IPS-18a (cell line): ENCODE measurements around the gene PTCH1.
A peak's percentile ranks its signal among the peaks of the same experiment; 100 is the strongest.

ENCODE experiments used
- H3K27ac ChIP-seq: one replicate; pipeline ENCODE4 v1.5.1; 2013; ENCODE audit warnings: low read length
- H3K27me3 ChIP-seq: one replicate; pipeline ENCODE4 v1.6.1; 2013; ENCODE audit warnings: mild to moderate bottlenecking, low read length; ENCODE audit not compliant: control insufficient read depth, insufficient read depth
- H3K36me3 ChIP-seq: one replicate; pipeline ENCODE4 v1.6.1; 2013; ENCODE audit warnings: low read depth, low read length; ENCODE audit not compliant: control insufficient read depth
- H3K4me1 ChIP-seq: one replicate; pipeline ENCODE4 v1.6.1; 2013; ENCODE audit warnings: low read depth, low read length; ENCODE audit not compliant: control insufficient read depth
- H3K4me3 ChIP-seq: one replicate; pipeline ENCODE4 v1.5.1; 2013; ENCODE audit warnings: low read length
- H3K9ac ChIP-seq: one replicate; pipeline ENCODE4 v1.6.1; 2013; ENCODE audit warnings: mild to moderate bottlenecking, low read length, moderate library complexity
- H3K9me3 ChIP-seq: one replicate; pipeline ENCODE4 v1.6.1; 2013; ENCODE audit warnings: low read depth, low read length; ENCODE audit not compliant: control insufficient read depth

The PTCH1 gene

GRCh38 chr9:95477885-95478284, 38.9 kb downstream of the PTCH1 start:
- Histone ChIP-seq H3K9me3 (no peaks in the 10 kb centered on the region), H3K4me3 (no peak overlapping the region), H3K27ac (no peak overlapping the region), H3K36me3 (peaks cover 54% of the 10 kb centered on the region), H3K4me1 (peaks cover 45% of the 10 kb centered on the region), H3K9ac (no peak overlapping the region), H3K27me3 (no peaks in the 10 kb centered on the region)

GRCh38 chr9:95477441-95477840, 39.3 kb downstream of the PTCH1 start:
- Histone ChIP-seq H3K9me3 (no peaks in the 10 kb centered on the region), H3K4me3 (no peak overlapping the region), H3K4me1 (peaks cover 43% of the 10 kb centered on the region), H3K27ac (no peak overlapping the region), H3K27me3 (no peaks in the 10 kb centered on the region), H3K9ac (no peak overlapping the region), H3K36me3 (peaks cover 59% of the 10 kb centered on the region)

- Histone ChIP-seq H3K9me3 (no peaks in the 10 kb centered on the region), H3K4me1 (no peaks in the 10 kb centered on the region), H3K27me3 (no peaks in the 10 kb centered on the region), H3K4me3 (no peak overlapping the region), H3K27ac (no peak overlapping the region), H3K36me3 (peaks cover 72% of the 10 kb centered on the region), H3K9ac (no peak overlapping the region)
Observed at GRCh38 chr9:95468791-95469190, 48.0 kb downstream of the PTCH1 start.

GRCh38 chr9:95465115-95465514, 51.7 kb downstream of the PTCH1 start:
- no peak overlapping the region for H3K27ac ChIP-seq

GRCh38 chr9:95463148-95464060, 53.4 kb downstream of the PTCH1 start:
- H3K27ac ChIP-seq = no peak overlapping the region
- H3K27me3 ChIP-seq = no peaks in the 10 kb centered on the region
- H3K4me1 ChIP-seq = peaks cover 14% of the 10 kb centered on the region
- no peaks in the 10 kb centered on the region for H3K9me3 ChIP-seq
- H3K4me3 ChIP-seq = no peak overlapping the region
- H3K36me3 ChIP-seq = peaks cover 59% of the 10 kb centered on the region
- H3K9ac ChIP-seq = no peak overlapping the region

More at GRCh38 chr9:95465115-95465514, 51.7 kb downstream of the PTCH1 start:
- no peaks in the 10 kb centered on the region for H3K27me3 ChIP-seq
- H3K4me1 ChIP-seq = peaks cover 14% of the 10 kb centered on the region
- no peaks in the 10 kb centered on the region for H3K9me3 ChIP-seq
- H3K36me3 ChIP-seq = peaks cover 61% of the 10 kb centered on the region
- H3K9ac ChIP-seq = no peak overlapping the region
- no peak overlapping the region for H3K4me3 ChIP-seq

- Histone ChIP-seq H3K4me3 (peak overlapping the region; percentile 10), H3K27me3 (no peaks in the 10 kb centered on the region), H3K9ac (no peak overlapping the region), H3K9me3 (no peaks in the 10 kb centered on the region), H3K36me3 (peaks cover 59% of the 10 kb centered on the region), H3K27ac (no peak overlapping the region), H3K4me1 (peaks cover 14% of the 10 kb centered on the region)
Observed at GRCh38 chr9:95462249-95463147, 54.3 kb downstream of the PTCH1 start.

- H3K9me3 ChIP-seq = no peaks in the 10 kb centered on the region
- peaks cover 14% of the 10 kb centered on the region for H3K4me1 ChIP-seq
- no peak overlapping the region for H3K4me3 ChIP-seq
- H3K36me3 ChIP-seq = peaks cover 58% of the 10 kb centered on the region
- H3K27ac ChIP-seq = no peak overlapping the region
- no peaks in the 10 kb centered on the region for H3K27me3 ChIP-seq
- H3K9ac ChIP-seq = no peak overlapping the region
Observed at GRCh38 chr9:95461448-95462248, 55.1 kb downstream of the PTCH1 start.

GRCh38 chr9:95460518-95461164, 56.1 kb downstream of the PTCH1 start:
- peaks cover 66% of the 10 kb centered on the region for H3K36me3 ChIP-seq
- H3K9ac ChIP-seq = no peak overlapping the region
- H3K27ac ChIP-seq = no peak overlapping the region
- no peaks in the 10 kb centered on the region for H3K9me3 ChIP-seq
- H3K4me1 ChIP-seq = peaks cover 14% of the 10 kb centered on the region
- no peak overlapping the region for H3K4me3 ChIP-seq
- H3K27me3 ChIP-seq = no peaks in the 10 kb centered on the region

GRCh38 chr9:95459851-95460517, 56.8 kb downstream of the PTCH1 start:
- Histone ChIP-seq H3K27ac (no peak overlapping the region), H3K9me3 (no peaks in the 10 kb centered on the region), H3K36me3 (peaks cover 66% of the 10 kb centered on the region)

GRCh38 chr9:95459178-95459577, 57.6 kb downstream of the PTCH1 start:
- Histone ChIP-seq H3K27me3 (no peaks in the 10 kb centered on the region), H3K9ac (no peak overlapping the region), H3K27ac (no peak overlapping the region), H3K4me1 (peaks cover 14% of the 10 kb centered on the region), H3K36me3 (peaks cover 65% of the 10 kb centered on the region), H3K4me3 (no peak overlapping the region), H3K9me3 (no peaks in the 10 kb centered on the region)

More at GRCh38 chr9:95459851-95460517, 56.8 kb downstream of the PTCH1 start:
- Histone ChIP-seq H3K9ac (no peak overlapping the region), H3K4me1 (peaks cover 14% of the 10 kb centered on the region), H3K4me3 (no peak overlapping the region), H3K27me3 (no peaks in the 10 kb centered on the region)
